Fibroblast of skin of right biceps (primary cell): ENCODE measurements around the gene GRK4.
A peak's percentile ranks its signal among the peaks of the same experiment; 100 is the strongest.
"Not testable (repeated sequence)": the region's sequence is repeated elsewhere in the genome, so short reads cannot be mapped to it uniquely, and the experiment has no call there.

ENCODE experiments used
- DNase-seq: peaks from one replicate; pipeline ENCODE4 v3.0.0-alpha.2; 2013

The GRK4 gene

GRCh38 chr4:3043282-3044020 is 80.1 kb downstream of the GRK4 start:
- no peak for DNase-seq

- peak; percentile 67 for DNase-seq
These were observed 81.8 kb downstream of the GRK4 start for GRCh38 chr4:3044870-3045819.

GRCh38 chr4:3046162-3046561 is 82.8 kb downstream of the GRK4 start:
- no peak for DNase-seq

- no peak for DNase-seq
These were observed 83.3 kb downstream of the GRK4 start for GRCh38 chr4:3046623-3047022.

- DNase-seq: peak; percentile 39
These were observed 84.3 kb downstream of the GRK4 start for GRCh38 chr4:3047464-3048286.

GRCh38 chr4:3051141-3051897 is 87.9 kb downstream of the GRK4 start:
- DNase-seq: not testable (repeated sequence)

- no peak for DNase-seq
These were observed 90.9 kb downstream of the GRK4 start for GRCh38 chr4:3054169-3054759.

- DNase-seq: no peak
These were observed 96.6 kb downstream of the GRK4 start for GRCh38 chr4:3059943-3060342.

GRCh38 chr4:3060946-3061345 is 97.6 kb downstream of the GRK4 start:
- DNase-seq: no peak

- DNase-seq: peak; percentile 72
These were observed 99.1 kb downstream of the GRK4 start for GRCh38 chr4:3062471-3062870.

- no peak for DNase-seq
These were observed 102.2 kb downstream of the GRK4 start for GRCh38 chr4:3065551-3065950.

GRCh38 chr4:3066836-3067400 is 103.5 kb downstream of the GRK4 start:
- no peak for DNase-seq

GRCh38 chr4:3067473-3068001 is 104.2 kb downstream of the GRK4 start:
- DNase-seq: no peak

- DNase-seq: no peak
These were observed 106.4 kb downstream of the GRK4 start for GRCh38 chr4:3069661-3070199.

- peak; percentile 72 for DNase-seq
These were observed 107.5 kb downstream of the GRK4 start for GRCh38 chr4:3070709-3071500.

- DNase-seq: no peak
These were observed 108.4 kb downstream of the GRK4 start for GRCh38 chr4:3071811-3072210.

GRCh38 chr4:3073158-3074077 is 110.0 kb downstream of the GRK4 start:
- no peak for DNase-seq

- DNase-seq: peak; percentile 92
These were observed 110.9 kb downstream of the GRK4 start, which contains the start of the genes HTT and HTT-AS for GRCh38 chr4:3074078-3074845. Gene HTT, plus strand, starts transcription at chr4:3074681. Its CDS starts 145 bp downstream, at chr4:3074826. Gene HTT-AS, minus strand, starts transcription at chr4:3074538.
